Fibroblast of peridontal ligament (primary cell): ENCODE measurements around the gene USP37.

Source experiments
- DNase-seq: peaks from one replicate; pipeline ENCODE4 v3.0.0-alpha.2; 2010; ENCODE audit errors: extremely low read depth

Gene USP37, protein sequence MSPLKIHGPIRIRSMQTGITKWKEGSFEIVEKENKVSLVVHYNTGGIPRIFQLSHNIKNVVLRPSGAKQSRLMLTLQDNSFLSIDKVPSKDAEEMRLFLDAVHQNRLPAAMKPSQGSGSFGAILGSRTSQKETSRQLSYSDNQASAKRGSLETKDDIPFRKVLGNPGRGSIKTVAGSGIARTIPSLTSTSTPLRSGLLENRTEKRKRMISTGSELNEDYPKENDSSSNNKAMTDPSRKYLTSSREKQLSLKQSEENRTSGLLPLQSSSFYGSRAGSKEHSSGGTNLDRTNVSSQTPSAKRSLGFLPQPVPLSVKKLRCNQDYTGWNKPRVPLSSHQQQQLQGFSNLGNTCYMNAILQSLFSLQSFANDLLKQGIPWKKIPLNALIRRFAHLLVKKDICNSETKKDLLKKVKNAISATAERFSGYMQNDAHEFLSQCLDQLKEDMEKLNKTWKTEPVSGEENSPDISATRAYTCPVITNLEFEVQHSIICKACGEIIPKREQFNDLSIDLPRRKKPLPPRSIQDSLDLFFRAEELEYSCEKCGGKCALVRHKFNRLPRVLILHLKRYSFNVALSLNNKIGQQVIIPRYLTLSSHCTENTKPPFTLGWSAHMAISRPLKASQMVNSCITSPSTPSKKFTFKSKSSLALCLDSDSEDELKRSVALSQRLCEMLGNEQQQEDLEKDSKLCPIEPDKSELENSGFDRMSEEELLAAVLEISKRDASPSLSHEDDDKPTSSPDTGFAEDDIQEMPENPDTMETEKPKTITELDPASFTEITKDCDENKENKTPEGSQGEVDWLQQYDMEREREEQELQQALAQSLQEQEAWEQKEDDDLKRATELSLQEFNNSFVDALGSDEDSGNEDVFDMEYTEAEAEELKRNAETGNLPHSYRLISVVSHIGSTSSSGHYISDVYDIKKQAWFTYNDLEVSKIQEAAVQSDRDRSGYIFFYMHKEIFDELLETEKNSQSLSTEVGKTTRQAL

DNA sequence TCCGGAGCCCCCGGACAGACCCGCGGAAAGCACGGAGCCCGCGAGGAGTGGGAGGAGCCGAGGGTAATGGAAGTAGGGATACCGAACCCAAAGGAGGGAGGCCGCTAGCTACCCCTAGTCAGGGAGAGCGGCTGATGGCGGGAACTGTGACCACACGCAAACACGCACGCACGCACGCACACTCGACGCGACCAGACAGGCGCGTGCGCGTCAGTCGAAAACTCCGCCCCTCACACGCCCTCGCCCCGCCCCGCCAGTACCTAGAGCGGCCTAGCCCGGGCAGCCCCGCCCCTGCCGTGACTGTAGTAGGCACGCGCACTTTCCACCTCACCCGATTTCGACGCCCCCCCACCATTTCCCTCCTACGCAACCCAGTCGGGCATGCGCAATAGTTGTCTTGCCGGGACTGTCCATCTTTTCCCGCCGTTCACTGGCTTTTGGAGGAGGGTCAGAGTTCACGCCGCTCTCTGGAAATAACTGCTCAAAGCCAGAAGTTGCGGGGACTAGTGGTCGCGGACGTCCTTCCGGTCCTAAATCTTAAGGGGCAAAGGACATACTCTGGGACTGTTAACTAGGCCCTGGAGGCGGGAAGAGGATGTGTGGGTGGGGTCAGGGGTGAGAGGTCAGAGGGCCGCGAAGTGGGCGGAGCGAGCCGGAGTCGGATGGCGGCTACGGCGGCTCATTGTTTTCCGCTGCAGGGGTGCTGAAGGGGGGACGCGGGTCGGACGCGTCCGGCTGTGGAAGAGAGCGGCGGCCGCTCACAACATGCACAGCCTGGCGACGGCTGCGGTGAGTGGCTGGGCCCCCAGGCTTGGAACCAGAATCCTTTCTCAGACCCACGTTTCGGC lies at the start of gene USP37, which contains the start of gene CNOT9:
Gene USP37 (minus strand): TSS at position 162 of the 848 bp plus-strand sequence. CDS start 9,698 bp downstream, outside the sequence.
Gene CNOT9 (plus strand): TSS at position 650 of the 848 bp plus-strand sequence. CDS start 116 bp downstream, at position 766.
- peak; percentile 96 for DNase-seq

DNA sequence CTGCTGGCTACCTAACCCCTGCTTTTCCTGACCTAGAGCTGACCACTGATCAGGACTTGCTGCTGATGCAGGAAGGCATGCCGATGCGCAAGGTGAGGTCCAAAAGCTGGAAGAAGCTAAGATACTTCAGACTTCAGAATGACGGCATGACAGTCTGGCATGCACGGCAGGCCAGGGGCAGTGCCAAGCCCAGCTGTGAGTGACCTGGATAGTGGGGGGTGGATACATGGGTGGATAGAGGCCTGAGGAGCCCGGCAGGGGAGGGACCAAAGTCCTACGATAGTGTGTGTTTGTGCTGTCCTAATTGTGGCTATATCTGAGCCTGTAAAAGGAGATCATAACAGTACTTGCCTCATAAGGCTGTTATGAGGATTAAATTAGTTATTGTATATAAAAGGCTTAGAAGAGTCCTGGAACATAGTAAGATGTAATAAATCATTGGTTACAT lies 47.7 kb upstream of the USP37 start:
- DNase-seq, result no peak

DNA sequence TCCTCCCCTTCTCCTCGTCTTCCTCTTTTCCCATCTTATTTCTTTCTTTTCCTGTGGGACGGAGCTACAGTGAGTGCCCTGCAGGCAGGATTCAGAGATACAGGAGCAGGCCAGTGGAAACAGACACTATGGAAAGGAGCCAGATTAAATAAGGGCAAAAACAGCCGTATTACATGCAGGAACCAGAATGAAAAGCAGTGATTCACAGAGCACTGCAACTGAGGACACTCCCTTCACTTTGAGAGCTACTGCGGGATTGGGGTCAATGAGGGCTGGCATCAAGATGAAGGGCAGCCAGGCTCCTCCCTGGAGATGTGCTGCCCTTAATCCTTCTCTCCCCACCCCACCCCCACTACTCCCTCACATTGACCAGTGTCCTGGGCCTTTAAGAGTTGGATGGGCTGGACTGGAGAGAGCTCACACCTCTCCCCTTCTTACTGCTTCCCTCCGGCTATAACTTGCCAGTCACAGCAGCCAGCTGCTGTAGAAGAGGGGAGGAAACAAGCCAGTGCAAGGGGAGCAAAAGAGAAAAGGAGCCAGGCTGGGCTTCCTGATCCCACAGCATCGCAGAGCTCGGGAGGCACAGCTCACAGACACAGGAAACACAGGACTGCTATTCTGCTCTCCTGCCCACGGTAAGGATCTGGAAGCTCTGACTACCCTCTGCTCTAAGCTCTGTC lies 39.4 kb upstream of the USP37 start, which contains the start of gene PLCD4:
Gene PLCD4 (plus strand): TSS at position 464 of the 680 bp plus-strand sequence. CDS start 7,841 bp downstream, outside the sequence.
- DNase-seq, result peak; percentile 92

DNA sequence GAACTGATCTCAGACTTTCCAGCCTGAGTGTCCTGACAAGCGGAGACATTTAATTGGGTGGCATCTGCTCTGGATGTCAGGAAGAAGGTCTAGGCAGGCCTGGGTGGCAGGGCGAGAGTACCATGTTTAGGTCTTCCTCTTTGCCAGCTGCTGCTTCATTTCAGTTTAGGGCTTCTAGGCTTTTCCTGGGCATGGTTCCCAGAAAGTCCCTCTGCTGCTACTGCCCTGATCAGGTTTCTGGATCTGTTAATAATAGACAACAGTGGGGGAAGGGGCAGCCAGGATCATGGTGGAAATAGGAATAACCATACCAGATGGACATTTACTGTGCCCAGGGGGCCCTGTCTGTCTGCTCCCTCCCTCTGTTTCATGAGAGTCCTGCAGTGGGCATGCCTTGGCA lies 37.3 kb upstream of the USP37 start:
- peak; percentile 93 for DNase-seq

DNA sequence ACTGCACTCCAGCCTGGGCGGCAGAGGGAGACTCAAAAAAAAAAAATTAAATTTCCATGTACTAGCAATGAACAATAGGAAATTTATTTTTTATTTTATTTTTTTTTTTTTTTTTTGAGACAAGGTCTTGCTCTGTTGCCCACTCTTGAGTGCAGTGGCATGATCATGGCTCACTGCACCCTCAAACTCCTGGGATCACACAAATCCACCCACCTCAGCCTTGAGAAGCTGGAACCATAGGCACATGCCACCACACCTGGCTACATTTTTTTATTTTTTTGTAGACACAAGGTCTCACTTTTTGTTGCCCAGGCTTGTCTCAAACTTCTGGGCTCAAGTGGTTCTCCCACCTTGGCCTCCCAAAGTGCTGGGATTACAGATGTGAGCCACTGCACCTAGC lies 17.4 kb upstream of the USP37 start:
- DNase-seq, result no peak

DNA sequence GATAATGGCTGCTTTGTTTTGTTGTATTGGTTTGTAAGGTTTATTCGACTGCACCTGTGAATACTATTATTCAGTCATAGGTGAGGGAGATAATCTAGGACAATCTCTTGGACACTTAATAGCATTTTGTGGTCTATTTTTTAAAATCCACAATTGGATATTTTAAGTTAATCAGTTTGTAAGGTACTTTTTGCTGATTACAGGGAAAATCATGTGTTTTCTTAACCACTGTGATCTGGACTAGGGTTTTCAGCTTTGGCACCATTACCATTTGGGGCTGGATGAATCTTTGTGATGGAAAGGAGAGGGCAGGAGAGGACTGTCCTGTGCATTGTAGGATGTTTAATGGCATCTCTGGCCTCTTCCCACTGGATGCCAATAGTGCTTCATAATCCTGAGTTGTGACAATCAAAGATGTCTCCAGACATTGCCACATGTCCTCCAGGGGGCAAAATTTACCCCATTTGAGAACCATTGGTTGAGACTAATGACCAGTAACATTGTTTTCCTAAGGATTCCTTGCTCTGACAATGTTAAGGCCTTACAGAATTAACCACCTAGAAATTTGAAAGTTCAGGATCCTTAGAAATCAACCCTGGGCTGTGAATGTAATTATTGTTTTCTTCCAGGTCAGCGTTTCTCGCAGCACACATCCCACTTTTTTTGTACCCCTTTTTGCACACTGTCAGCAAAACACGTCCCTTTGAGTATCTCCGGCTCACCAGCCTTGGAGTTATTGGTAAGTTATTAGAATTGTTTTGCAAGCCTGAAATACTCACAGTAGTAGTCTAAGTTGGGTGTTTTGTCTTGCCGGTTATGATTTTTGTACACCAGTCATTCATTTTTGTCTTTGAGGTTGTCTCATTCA lies 16.1 kb upstream of the USP37 start:
- DNase-seq, result no peak

DNA sequence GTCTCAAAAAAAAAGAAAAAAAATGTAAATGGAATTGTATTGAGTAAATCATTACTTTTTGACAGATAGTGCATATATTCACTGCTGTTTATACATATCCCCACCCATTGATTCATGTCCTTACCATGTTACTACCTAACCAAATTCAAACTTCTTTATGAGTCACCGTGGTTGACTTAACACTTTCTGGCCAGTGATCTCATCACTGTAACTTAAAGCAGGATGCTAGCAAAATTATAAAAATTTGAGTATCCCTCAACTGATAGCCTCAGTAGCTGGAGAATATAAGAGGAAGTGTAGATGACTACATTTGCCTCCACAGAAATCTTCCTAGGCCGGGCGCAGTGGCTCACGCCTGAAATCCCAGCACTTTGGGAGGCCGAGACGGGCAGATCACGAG lies 13.9 kb upstream of the USP37 start:
- peak; percentile 72 for DNase-seq

DNA sequence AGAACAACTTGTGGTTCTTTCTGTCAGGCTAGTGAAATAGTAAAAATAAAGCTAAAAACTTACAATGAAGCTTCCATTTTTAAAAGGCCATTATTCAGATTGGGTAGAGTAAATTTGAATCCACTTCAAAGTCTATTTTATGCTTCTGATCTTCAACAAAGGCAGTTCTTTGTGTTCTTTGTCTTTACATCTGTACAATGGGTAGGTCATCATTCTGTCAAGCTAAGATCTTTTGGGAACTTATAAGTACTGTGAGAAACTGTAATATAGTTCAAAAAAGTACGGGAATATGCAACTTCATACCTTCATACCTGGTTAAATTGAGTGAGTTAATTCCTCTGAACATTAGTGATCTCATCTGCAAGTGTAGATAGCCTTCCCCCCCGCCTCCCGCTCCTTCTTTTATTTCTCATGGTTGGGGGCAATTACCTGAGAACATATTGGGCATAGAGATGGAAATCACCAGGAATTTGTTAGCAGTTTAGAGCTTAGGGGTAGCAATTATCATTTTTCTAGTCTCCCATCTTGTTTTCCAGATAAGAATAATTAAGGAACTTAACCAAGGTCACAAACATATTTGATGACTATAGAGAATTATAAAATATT lies 10.2 kb upstream of the USP37 start:
- DNase-seq, result no peak

DNA sequence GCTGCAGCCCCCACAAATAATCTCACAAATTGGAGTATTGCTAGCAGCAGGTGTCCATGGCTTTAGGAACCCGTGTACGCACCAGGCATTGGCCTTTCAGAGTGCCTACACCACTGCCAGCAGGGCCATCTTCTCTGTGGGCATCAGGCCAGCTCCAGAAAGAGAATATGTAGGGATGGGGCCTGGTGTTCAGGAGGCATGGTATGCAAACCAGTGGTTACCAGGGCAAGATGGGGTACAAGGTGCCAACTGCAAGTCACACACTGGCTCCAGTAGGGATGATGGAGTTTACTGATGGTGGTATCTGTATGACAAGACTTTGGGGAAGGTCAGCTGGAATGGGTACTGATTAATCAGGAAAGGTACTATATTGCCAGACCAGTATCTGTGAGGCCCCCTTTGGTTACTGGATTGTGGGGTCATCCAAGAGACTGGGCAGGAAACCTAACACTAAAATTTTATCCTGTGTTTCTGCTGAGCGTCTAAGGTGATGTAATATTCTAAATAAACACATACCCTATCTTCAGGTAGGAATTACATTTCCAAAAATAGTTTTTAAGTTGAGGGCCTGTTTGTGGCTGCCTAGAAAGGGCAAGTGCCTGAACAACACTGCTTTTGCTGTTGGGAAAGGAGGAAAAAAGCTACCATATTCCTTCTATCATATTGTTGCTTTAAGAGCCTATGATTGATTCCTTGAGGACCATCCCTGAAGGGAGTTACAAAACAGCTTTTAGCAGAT lies 9.5 kb upstream of the USP37 start:
- no peak for DNase-seq

DNA sequence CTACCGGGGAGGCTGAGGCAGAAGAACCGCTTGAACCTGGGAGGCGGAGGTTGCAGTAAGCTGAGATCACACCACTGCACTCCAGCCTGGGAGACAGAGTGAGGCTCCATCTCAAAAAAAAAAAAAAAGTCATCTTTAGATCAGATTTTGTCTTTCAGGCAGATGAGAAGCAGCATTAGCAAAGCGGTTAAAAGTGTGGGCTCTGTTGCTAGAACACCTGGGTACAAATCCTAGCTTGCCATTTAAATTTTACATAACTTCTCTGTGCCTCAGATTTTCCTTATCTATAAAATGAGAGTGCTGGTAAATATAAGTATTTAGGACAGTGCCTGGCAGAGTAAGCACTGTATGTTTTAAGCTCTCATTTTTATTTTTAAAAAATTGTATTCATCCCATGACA lies 8.7 kb upstream of the USP37 start:
- DNase-seq, result no peak

DNA sequence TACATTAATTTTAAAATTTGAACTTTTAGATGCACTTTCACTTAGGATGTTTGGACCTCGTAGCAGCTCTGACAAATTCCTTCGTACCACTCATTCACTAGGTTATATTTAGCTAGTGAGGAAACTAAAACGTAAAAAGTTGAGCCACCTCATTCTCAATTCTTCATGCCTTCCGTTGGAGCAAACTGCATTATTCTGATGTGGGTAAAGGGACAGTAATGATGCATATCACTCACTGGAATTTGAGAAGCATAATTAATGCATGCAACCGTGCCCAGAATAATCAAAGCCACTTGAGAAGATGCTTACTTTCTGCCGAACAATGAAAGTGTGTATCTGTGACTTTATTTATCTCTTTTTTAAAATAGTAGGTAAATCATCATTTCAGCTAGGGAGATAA lies 2.7 kb upstream of the USP37 start:
- peak; percentile 62 for DNase-seq

DNA sequence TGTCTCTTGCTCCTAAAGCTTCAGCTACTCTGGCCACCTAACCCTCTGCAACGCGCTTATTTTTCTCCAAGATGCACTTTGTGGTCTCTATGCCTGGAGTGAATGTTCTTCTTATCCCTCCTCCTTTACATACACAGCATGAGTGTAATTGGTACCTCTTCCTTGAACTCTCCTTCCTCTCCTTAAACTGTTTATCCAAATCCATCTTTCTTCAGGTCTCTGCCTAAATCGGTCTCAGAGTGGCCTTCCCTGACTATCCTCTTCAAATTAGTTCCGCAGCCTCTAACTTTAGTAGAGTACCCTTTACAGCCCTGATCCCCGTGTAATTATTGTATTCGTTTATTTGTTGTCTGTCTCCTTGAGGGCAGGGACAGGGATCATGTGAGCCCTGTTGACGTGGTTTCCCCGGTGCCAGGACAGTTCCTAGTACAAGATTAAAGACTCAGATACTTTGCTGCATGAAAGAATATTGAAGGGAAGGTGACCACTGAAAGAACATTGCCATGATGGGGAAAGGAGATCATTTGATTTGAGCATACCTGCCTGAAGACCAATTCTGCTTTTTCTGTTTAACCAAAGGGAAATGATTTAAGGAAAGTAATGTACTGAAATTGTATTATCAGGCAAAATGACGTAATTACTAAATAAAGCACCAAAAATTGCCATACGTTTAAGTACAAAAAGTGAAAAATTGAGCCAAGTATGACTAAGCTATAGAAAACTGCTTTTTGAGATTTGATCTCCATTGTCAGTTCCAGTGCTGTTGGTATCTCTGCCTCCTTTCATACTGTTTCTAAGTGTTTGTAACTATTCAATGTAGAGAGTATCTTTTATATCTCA lies 1.7 kb upstream of the USP37 start:
- DNase-seq, result peak; percentile 58

DNA sequence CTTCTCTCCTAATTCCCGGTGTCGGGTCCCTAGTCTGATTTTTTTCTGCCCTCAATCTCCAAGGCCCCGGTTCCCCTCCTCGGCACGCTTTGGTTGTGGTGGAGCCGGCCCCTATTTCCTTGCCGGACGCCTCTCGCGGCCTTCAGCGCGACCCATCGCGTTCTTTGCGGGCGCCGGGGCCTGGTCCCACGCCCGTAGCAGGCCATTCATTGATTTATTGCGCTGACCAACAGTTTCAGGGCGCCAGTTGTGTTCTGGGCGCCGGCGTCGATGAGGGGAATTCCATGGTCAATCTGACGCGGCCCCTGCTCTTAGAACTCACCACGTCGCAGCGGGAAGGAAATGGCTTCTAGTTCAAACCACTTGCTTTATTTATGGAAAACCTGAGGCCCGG lies 884 bp upstream of the USP37 start:
- DNase-seq, result peak; percentile 49

DNA sequence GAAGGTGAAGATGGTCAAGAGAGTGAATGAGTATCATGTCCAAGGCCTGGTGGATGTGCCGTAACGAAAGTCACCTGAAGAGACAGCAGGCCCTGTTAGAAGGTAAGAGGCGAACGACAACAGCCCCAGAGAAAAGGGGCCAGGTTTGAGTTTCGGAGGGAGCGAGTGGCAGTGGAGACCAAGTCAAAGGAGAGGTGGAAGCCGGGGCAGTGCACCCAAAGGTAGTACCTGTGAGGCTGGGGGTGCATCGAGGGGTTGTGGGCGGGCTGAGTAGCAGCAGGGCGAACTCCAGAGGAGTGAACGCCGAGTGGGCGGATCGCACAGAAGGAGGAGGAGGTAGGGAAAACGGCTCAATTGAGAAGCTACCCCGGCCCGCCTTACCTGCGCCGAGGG lies 358 bp downstream of the USP37 start:
- no peak for DNase-seq

DNA sequence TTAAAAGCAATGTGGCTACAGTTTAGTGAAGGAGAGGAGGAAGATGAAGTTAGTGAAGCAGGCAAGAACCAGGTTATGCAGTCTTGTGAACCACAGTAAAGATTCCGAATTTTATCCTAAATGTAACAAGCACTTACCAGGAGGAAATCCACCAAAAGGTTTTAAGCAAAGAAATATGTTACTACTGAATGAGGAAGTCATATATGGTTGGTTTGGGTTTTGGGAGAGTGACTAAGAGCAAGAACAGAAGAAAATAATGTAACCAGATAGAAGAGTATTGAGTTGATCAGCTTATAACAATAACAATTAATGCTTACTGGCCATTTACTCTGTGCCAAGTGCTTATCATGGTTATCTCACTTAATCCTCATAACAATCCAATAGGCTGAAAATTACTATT lies 1.9 kb downstream of the USP37 start:
- DNase-seq, result no peak

DNA sequence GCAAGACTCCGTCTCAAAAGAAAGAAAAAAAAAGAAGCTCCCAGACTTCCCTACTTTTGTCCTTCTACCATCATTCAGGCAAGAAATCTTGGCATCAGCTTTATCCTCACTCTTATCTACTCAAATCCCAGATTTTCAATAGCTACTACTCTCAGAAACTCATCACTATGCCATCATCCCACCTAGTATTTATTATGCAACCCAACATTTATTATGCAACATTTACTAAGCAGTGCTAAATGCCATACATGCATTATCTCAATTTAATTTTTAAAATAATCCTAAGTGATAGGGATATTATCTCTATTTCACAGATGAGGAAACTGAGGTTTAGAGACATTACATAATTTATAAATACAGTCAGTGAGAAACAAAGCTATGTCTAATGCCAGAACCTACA lies 4.1 kb downstream of the USP37 start:
- DNase-seq, result no peak

DNA sequence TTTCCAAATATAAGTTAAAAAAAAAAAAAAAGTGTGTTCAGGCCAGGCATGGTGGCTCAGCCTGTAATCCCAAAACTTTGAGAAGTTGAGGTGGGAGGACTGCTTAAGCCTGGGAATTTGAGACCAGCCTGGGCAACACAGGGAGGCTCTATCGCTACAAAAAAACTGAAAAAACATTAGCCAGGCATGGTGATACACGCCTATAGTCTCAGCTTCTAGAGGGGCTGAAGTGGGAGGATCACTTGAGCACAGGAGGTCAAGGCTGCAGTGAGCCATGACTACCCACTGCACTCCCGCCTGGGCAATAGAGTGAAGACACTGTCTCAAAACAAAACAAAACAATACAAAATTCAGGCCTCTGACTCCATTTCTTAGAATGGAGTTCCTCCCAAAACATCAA lies 9.2 kb downstream of the USP37 start:
- no peak for DNase-seq

DNA sequence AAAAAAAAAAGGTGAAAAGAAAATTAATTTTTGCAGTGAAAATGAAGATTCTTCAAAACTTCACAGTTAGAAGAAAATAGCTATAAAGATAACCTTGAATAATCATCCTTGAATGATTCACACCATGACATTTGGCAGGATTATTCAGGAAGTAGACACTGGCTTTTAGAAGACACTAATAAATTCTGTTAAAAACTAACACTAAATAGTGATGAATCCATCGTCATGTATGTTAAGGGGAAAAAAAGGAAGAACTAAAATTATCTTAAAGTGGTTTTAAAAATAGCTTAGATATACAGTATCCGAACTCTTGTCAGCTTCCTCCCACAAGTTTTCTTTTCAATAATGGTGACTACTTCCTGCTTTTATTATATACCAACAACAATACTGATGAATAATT lies 10.2 kb downstream of the USP37 start:
- no peak for DNase-seq
